Measurements from ENCODE around the gene UCHL5.

DNA sequence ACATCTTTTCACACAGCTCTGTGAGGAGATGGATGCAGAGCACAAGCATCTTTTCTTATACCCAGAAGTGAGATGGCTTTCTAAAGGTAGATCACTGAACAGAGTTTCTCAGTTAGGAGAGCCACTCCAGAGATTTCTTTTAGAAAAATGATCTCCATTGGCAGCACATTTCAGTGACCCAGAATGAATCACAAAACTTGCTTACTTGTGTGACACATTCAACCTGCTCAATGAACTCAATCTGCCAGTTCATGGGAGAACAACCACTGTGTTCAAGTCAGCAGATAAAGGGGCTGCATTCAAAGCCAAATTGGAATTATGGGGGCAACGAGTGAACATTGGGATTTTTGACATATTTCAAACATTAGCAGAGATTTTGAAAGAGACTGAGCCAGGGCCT lies 78.3 kb downstream of the UCHL5 start:
- TF ChIP-seq CTCF (IDR thresholded peaks at IDR 0.05), result no peak
- TF ChIP-seq POLR2A (IDR thresholded peaks at IDR 0.05), result no peak
- no peak for TF ChIP-seq POLR2AphosphoS5 (IDR thresholded peaks at IDR 0.05)
- TF ChIP-seq EP300 (IDR thresholded peaks at IDR 0.05), result no peak
